AG04450 (cell line): ENCODE data around the gene KCNJ6. TPM values are rescaled to one million over a fixed set of nuclear protein-coding genes. Genes with fewer than 3 reads are reported as not detected.

ENCODE experiments used
- CTCF ChIA-PET: fragments of 300-600, 350-600 bp; formaldehyde crosslinking; extraction: SDS; loops from one replicate; lab custom pipeline; 2022; ENCODE audit warnings: antibody characterized with exemption, inconsistent platforms; lab: Charles Lee
- POLR2A ChIA-PET: fragments of 350-600 bp; formaldehyde crosslinking; extraction: SDS; loops from one replicate; lab custom pipeline; 2021; ENCODE audit warnings: antibody characterized with exemption, inconsistent platforms; lab: Yijun Ruan, JAX
- DNase-seq: peaks from one replicate; pipeline ENCODE4 v3.0.0-alpha.2; 2011; ENCODE audit warnings: low read depth, low spot score
- H3K27ac ChIP-seq: one replicate; pipeline ENCODE4 v1.5.1; 2012; ENCODE audit warnings: low read depth, low read length, control low read depth
- H3K27me3 ChIP-seq: one replicate; pipeline ENCODE4 v1.6.0; 2012; ENCODE audit warnings: low read length; ENCODE audit not compliant: control insufficient read depth, insufficient read depth
- H3K4me3 ChIP-seq: 2 replicates; pipeline ENCODE4 v1.5.1; 2011; ENCODE audit warnings: mild to moderate bottlenecking, low read depth, low read length, control low read depth
- H3K9me3 ChIP-seq: 2 replicates; pipeline ENCODE4 v1.5.1; 2012; ENCODE audit warnings: low read length; ENCODE audit not compliant: control insufficient read depth, insufficient read depth
- polyA plus RNA-seq: library from polyadenylated mRNA; depleted of rRNA; stranded (reverse); fragments of >200 nt; gene quantifications from 2 replicates; pipeline ENCODE4 v1.2.3, GENCODE V29; 2011
- TF ChIP-seq, protein P1 (sequence below): IDR thresholded peaks from 2 replicates; pipeline ENCODE4 v1.5.1; 2011; ENCODE audit warnings: low read depth, low read length, control low read depth, inconsistent platforms

Gene KCNJ6
- polyA plus RNA-seq, 1 experiment = 0.02 TPM

DNA sequence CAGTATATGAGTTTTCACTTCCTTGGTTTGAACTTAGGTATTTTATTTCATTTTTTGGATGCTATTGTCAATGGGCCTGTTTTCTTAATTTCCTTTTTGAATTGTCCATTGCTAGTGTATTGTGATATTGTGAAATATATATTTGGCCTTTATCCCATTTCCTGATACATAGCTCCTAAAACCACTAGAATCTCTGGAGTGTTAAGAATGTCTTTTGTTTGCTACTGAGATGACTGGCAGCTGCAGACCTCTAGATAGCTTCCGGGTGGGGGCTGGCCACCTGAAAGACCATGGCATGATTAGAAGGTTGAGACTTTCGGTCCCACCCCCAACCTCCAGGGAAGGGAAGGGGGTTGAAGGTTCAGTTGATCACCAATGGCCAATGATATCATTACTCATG, 245.4 kb downstream of the KCNJ6 start:
- TF ChIP-seq, protein P1, sequence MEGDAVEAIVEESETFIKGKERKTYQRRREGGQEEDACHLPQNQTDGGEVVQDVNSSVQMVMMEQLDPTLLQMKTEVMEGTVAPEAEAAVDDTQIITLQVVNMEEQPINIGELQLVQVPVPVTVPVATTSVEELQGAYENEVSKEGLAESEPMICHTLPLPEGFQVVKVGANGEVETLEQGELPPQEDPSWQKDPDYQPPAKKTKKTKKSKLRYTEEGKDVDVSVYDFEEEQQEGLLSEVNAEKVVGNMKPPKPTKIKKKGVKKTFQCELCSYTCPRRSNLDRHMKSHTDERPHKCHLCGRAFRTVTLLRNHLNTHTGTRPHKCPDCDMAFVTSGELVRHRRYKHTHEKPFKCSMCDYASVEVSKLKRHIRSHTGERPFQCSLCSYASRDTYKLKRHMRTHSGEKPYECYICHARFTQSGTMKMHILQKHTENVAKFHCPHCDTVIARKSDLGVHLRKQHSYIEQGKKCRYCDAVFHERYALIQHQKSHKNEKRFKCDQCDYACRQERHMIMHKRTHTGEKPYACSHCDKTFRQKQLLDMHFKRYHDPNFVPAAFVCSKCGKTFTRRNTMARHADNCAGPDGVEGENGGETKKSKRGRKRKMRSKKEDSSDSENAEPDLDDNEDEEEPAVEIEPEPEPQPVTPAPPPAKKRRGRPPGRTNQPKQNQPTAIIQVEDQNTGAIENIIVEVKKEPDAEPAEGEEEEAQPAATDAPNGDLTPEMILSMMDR = no peak
- CTCF ChIA-PET = interaction anchor here (0.7 to 2.6 kb wide), 3 partner anchors 16 to 684 kb away, joined by 3 to 6 read pairs (median 3); no protein-coding TSS in a partner anchor
- Histone ChIP-seq H3K9me3 (no peaks in the 10 kb centered on the region; the same call in 1 of the 2 replicates), H3K4me3 (no peak overlapping the region), H3K27ac (no peak overlapping the region), H3K27me3 (peaks cover 15% of the 10 kb centered on the region)
- DNase-seq = no peak
- POLR2A ChIA-PET = no interaction called here

DNA sequence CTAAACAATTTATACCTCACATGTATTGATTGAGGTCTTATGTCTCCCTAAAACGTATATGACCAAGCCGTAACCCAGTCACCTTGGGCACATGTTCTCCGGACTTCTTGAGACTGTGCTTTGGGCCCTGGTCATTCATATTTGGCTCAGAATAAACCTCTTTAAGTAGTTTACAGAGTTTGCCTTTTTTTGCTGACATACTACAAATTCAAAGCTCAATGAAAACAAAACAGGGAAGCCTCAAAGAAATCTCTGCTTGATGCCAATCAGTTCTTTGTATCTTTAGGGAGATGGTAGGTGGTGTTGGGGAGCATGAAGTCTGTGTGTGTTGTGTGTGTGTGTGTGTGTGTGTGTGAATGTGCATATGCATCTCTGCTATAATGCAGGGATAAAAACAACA, 247.0 kb downstream of the KCNJ6 start:
- ChIA-PET POLR2A (no interaction called here), CTCF (interaction anchor here (1.1 to 1.4 kb wide), 2 partner anchors 9 to 31 kb away, joined by 3 read pairs; no protein-coding TSS in a partner anchor)
- TF ChIP-seq, protein P1 = no peak
- Histone ChIP-seq H3K4me3 (no peak overlapping the region), H3K27ac (no peak overlapping the region), H3K9me3 (no peaks in the 10 kb centered on the region; the same call in 1 of the 2 replicates), H3K27me3 (peaks cover 9% of the 10 kb centered on the region)
- no peak for DNase-seq

DNA sequence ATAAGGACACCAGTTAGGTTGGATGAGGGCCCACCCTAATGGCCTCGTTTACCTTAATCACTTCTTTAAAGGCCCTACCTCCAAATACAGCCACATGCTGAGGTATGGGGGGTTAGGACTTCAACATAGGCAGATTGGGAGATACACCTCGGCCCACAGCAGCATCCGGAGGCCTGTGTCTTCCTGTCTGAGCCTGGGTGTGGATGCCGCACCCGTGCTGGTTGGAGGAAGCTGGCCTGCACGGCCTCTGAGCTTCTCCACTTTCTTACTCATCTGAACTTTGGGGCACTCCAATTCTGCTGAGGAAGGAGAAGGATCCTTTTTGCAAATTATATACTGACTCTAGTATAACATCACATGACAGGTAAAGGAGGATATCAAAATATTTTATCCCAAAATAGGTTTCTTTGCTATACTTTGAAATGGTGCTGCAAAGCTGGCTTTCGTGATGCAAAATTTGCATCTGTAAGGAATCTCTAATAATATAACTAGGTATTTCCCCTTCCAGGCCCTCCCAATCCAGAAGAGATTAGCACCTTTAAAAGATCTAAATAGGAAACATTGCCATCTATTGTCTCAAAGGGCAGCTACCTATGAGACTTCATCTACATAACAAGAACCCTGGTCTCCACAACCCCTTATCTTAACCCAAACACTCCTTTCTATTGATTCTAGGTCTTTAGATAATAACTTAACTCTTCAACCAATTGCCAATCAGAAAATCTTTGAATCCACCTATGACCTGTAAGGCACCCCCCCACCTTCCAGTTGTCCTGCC, 247.6 kb downstream of the KCNJ6 start:
- no peak overlapping the region for H3K27ac ChIP-seq
- ChIA-PET POLR2A (no interaction called here), CTCF (interaction anchor here (1.1 to 1.4 kb wide), 2 partner anchors 8 to 32 kb away, joined by 3 read pairs; no protein-coding TSS in a partner anchor)
- H3K4me3 ChIP-seq = no peak overlapping the region
- TF ChIP-seq, protein P1 = no peak
- no peak for DNase-seq
- H3K9me3 ChIP-seq = no peaks in the 10 kb centered on the region; the same call in 1 of the 2 replicates
- peaks cover 5% of the 10 kb centered on the region for H3K27me3 ChIP-seq

DNA sequence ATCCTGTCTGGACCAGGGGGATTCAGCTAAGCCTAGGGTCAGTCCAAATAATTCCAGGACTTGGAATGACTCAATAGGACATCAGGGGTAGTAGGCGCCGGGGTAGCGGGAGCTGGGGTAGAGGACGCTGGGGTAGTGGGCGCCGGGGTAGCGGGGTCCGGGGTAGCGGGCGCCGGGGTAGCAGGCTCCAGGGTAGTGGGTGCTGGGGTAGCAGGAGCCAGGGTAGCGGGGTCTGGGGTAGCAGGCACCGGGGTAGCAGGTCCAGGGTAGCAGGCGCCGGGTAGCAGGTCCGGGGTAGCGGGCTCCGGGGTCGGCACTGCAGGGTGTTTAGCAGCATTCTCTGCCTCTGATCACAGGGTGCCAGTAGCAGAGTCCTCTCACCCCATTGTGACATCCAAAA, 248.9 kb downstream of the KCNJ6 start:
- POLR2A ChIA-PET = no interaction called here
- TF ChIP-seq, protein P1 = no peak
- CTCF ChIA-PET = no interaction called here
- Histone ChIP-seq H3K9me3 (no peaks in the 10 kb centered on the region; the same call in 1 of the 2 replicates), H3K27me3 (no peaks in the 10 kb centered on the region), H3K27ac (no peak overlapping the region), H3K4me3 (no peak overlapping the region)
- DNase-seq = no peak
